Upper lobe of left lung (tissue), 6 donors: ENCODE data around the gene PTPRS. TPM values are rescaled to one million over a fixed set of nuclear protein-coding genes. Genes with fewer than 3 reads are reported as not detected.
"Not testable (repeated sequence)": the region's sequence is repeated elsewhere in the genome, so short reads cannot be mapped to it uniquely, and the experiment has no call there.

Source experiments
- ATAC-seq, 2 donors: fragments of 200-7000 bp; cut with Tn5 transposase; one replicate each; pipeline ENCODE4 v1.9.1; 2022; ENCODE audit warnings: mild to moderate bottlenecking in 2 of 2, moderate library complexity in 2 of 2; ENCODE audit not compliant: low FRiP score in 2 of 2
- DNase-seq, 2 donors: peaks; one replicate each; pipeline ENCODE4 v3.0.0-alpha.2; 2019 to 2020
- H3K27ac ChIP-seq, 4 donors: fragments of 200-600 bp; sonication (generic); one replicate each; pipeline ENCODE4 v1.5.1; 2016 to 2019
- H3K27me3 ChIP-seq, 4 donors: fragments of 200-600 bp; sonication (generic); one replicate each; pipeline ENCODE4 v1.5.1; 2017 to 2019
- H3K36me3 ChIP-seq, 4 donors: fragments of 200-600 bp; sonication (generic); one replicate each; pipeline ENCODE4 v1.5.1; 2016 to 2019
- H3K4me1 ChIP-seq, 4 donors: fragments of 200-600 bp; sonication (generic); one replicate each; pipeline ENCODE4 v1.5.1; 2018 to 2019
- H3K4me3 ChIP-seq, 4 donors: fragments of 200-600 bp; sonication (generic); one replicate each; pipeline ENCODE4 v1.5.1; 2017 to 2019; ENCODE audit warnings: mild to moderate bottlenecking in 2 of 4, moderate library complexity in 1 of 4
- H3K9me3 ChIP-seq, 4 donors: fragments of 200-600 bp; sonication (generic); one replicate each; pipeline ENCODE4 v1.5.1; 2018 to 2019
- EP300 ChIP-seq, 4 donors: sonication (generic); formaldehyde crosslinking; IDR thresholded peaks; one replicate each; pipeline ENCODE4 v1.5.1; 2017; ENCODE audit warnings: antibody characterized with exemption in 4 of 4, control low read depth in 2 of 4
- POLR2A ChIP-seq, 4 donors: fragments of 450-650 bp; IDR thresholded peaks; one replicate each; pipeline ENCODE4 v1.5.1; 2016 to 2017; ENCODE audit warnings: antibody characterized with exemption in 4 of 4, mild to moderate bottlenecking in 2 of 4
- POLR2AphosphoS5 ChIP-seq, 2 donors: sonication (generic); formaldehyde crosslinking; IDR thresholded peaks; one replicate each; pipeline ENCODE4 v1.5.1; 2017; ENCODE audit warnings: antibody characterized with exemption in 2 of 2
- WGBS, 2 donors: methylation state at CpG; one replicate each; pipeline ENCODE4 v1.1.5; 2017 to 2018; 5-methylcytosine and 5-hydroxymethylcytosine counted together
- total RNA-seq, 6 donors: library from RNA; depleted of rRNA in 4 of 6; stranded (reverse); fragments of >200 nt in 4 of 6; gene quantifications; one replicate each; pipeline versions ENCODE4 v1.1.0 to v1.2.1, GENCODE V29; 2016 to 2021
- TF ChIP-seq, protein P1 (sequence below), 6 experiments: fragments of 450-650 bp in 4 of 6; fragments of 200-600 bp in 2 of 6; sonication (generic) in 2 of 6; IDR thresholded peaks; one replicate each; pipeline ENCODE4 v1.5.1; 2016 to 2019; ENCODE audit warnings: antibody characterized with exemption in 6 of 6
- donor health status: DM: no; HTN: no; CAD: no; lungs with moderate emphysema.
- donor health status: DM: no; HTN: yes; CAD: no; lungs with severe emphysema.

PTPRS gene
- total RNA-seq, 6 donors from 2014 or later = 85.6 to 325 (median 146) TPM

DNA sequence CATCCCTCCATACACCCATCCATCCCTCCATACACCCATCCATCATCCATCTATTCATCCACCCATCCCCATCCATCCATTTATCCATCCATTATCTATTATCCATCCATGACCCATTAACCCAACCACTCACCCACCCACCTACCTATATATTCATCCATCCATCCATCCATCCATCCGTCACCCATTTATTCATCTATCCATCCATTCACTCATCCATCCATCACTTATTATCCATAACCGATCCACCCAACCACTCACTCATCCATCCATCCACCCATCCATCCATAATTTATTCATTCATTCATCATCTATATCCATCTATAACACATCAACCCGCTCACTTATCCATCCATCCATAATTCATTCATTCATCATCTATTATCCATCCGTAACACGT, 28.7 kb upstream of the PTPRS start:
- DNase-seq = no peak
- Histone ChIP-seq H3K9me3 (no peaks in the 10 kb centered on the region), H3K36me3 (no peaks in the 10 kb centered on the region), H3K27ac (no peak overlapping the region), H3K4me3 (no peak overlapping the region), H3K27me3 (no peaks in the 10 kb centered on the region), H3K4me1 (no peaks in the 10 kb centered on the region)
- TF ChIP-seq POLR2AphosphoS5 (IDR thresholded peaks at IDR 0.05) (no peak), POLR2A (IDR thresholded peaks at IDR 0.05) (no peak), EP300 (IDR thresholded peaks at IDR 0.05) (no peak)
- TF ChIP-seq, protein P1, sequence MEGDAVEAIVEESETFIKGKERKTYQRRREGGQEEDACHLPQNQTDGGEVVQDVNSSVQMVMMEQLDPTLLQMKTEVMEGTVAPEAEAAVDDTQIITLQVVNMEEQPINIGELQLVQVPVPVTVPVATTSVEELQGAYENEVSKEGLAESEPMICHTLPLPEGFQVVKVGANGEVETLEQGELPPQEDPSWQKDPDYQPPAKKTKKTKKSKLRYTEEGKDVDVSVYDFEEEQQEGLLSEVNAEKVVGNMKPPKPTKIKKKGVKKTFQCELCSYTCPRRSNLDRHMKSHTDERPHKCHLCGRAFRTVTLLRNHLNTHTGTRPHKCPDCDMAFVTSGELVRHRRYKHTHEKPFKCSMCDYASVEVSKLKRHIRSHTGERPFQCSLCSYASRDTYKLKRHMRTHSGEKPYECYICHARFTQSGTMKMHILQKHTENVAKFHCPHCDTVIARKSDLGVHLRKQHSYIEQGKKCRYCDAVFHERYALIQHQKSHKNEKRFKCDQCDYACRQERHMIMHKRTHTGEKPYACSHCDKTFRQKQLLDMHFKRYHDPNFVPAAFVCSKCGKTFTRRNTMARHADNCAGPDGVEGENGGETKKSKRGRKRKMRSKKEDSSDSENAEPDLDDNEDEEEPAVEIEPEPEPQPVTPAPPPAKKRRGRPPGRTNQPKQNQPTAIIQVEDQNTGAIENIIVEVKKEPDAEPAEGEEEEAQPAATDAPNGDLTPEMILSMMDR (IDR thresholded peaks at IDR 0.05) = no peak
- no peak for ATAC-seq
- 91 to 95% methylated on average over 5 of the region's 5 CpGs for WGBS, 2 donors

DNA sequence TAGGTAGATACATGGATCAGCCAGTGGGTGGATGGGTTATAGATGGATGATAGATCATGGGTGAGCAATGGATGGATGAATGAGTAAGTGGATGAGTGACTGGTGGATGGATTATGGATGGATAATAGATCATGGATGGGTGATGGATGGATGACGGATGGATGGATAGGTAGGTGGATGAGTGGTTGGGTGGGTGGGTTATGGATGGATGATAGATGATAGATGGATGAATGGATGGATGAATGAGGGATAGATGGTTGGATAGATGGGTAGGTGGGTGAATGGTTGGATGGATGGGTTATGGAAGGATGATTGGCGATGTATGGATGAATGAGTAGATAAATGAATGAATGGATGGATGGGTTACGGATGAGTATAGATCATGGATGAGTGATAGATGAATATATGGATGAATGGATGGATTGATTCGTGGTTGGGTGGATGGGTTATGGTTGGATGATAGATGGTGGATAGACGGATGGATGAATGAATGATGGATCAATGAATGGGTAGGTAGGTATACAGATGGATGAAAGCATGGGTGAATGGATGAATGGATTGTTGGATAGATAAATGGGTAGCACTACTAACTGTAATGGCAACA, 27.0 kb upstream of the PTPRS start:
- H3K27me3 ChIP-seq = no peaks in the 10 kb centered on the region
- no peaks in the 10 kb centered on the region for H3K9me3 ChIP-seq
- no peak overlapping the region for H3K27ac ChIP-seq
- H3K4me3 ChIP-seq = no peak overlapping the region
- DNase-seq (no peak), ATAC-seq (no peak)
- H3K4me1 ChIP-seq = no peaks in the 10 kb centered on the region
- WGBS, 2 donors = 78 to 80% methylated on average over 5 of the region's 5 CpGs
- TF ChIP-seq, protein P1 (IDR thresholded peaks at IDR 0.05) = no peak
- TF ChIP-seq EP300 (IDR thresholded peaks at IDR 0.05) (no peak), POLR2A (IDR thresholded peaks at IDR 0.05) (no peak), POLR2AphosphoS5 (IDR thresholded peaks at IDR 0.05) (no peak)
- no peaks in the 10 kb centered on the region for H3K36me3 ChIP-seq

DNA sequence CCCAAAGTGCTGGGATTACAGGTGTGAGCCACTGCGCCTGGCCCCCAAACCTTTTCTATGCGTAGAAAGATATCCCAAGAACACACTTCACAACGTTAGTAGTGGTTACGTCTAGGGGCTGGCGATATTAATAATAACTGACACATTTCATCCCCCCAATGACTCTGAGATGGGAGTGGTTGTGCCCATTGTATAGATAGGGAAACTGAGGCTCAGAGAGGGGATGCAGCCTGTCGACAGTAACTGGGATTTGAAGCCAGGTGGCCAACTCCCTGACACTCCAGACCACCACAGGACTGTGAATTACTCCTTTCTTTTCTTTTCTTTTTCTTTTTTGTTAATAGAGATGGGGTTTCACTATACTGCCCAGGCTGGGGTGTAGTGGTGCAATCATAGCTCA, 25.3 kb upstream of the PTPRS start:
- no peak for TF ChIP-seq EP300 (IDR thresholded peaks at IDR 0.05)
- TF ChIP-seq, protein P1 (IDR thresholded peaks at IDR 0.05) = no peak
- TF ChIP-seq POLR2AphosphoS5 (IDR thresholded peaks at IDR 0.05) = no peak
- TF ChIP-seq POLR2A (IDR thresholded peaks at IDR 0.05) = no peak
- ATAC-seq (no peak), DNase-seq (no peak)
- H3K4me3 ChIP-seq = no peak overlapping the region
- H3K27me3 ChIP-seq = no peaks in the 10 kb centered on the region
- H3K27ac ChIP-seq = no peak overlapping the region
- WGBS, 2 donors = 85 to 86% methylated on average over 6 of the region's 6 CpGs
- no peaks in the 10 kb centered on the region for H3K4me1 ChIP-seq
- H3K9me3 ChIP-seq = no peaks in the 10 kb centered on the region
- no peaks in the 10 kb centered on the region for H3K36me3 ChIP-seq

DNA sequence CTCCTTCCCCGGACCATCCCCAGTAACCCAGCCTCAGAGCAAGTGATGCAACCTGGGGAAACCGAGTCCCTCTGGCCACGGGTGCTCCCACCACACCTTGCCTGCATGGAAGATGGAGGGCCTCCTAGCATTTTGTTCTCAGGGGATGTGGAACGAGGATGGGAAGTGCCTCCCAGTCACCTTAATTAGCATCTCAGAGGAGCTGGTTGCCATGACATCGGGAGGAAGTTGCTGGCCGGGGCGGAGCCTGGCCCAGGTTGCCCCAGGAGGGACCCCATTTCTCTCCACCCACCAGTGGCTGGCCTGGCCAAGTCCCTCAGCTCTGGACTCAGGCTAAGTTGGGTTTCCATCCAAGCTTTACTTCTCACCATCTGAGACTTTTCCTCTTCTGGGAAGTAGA, 24.1 kb upstream of the PTPRS start:
- 27 to 29% methylated on average over 4 to 7 of the region's 7 CpGs for WGBS, 2 donors
- TF ChIP-seq, protein P1 (IDR thresholded peaks at IDR 0.05) = no peak
- no peak for TF ChIP-seq POLR2A (IDR thresholded peaks at IDR 0.05)
- no peak for TF ChIP-seq POLR2AphosphoS5 (IDR thresholded peaks at IDR 0.05)
- no peak for TF ChIP-seq EP300 (IDR thresholded peaks at IDR 0.05)
- DNase-seq (no peak), ATAC-seq (no peak)
- no peak overlapping the region for H3K4me3 ChIP-seq
- no peaks in the 10 kb centered on the region for H3K36me3 ChIP-seq
- H3K27me3 ChIP-seq = no peaks in the 10 kb centered on the region
- no peak overlapping the region for H3K27ac ChIP-seq
- H3K4me1 ChIP-seq = no peaks in the 10 kb centered on the region
- no peaks in the 10 kb centered on the region for H3K9me3 ChIP-seq

DNA sequence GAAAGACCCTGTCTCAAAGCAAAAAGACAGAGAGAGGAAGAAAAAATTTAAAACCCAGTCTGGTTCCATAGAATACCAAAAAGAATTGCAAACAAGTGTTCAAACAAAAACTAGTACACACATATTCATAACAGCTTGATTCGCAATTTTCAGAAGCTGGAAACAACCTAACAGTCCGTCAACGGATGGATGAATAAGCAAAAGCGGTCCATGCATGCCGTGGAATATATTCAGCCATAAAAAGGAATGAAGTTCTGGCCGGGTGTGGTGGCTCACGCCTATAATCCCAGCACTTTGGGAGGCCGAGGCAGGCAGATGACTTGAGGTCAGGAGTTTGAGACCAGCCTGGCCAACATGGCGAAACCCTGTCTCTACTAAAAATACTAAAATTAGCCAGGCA, 21.2 kb upstream of the PTPRS start:
- not testable (repeated sequence) for H3K4me3 ChIP-seq, H3K9me3 ChIP-seq, H3K27me3 ChIP-seq, H3K4me1 ChIP-seq, DNase-seq, H3K27ac ChIP-seq, H3K36me3 ChIP-seq, ATAC-seq
- 86 to 88% methylated on average over 9 of the region's 9 CpGs for WGBS, 2 donors
